Endothelial cell of umbilical vein (primary cell): Measurements from ENCODE around the gene ASZ1. TPM values are rescaled to one million over a fixed set of nuclear protein-coding genes. Genes with fewer than 3 reads are reported as not detected.

ENCODE experiments used
- BruUV-seq: library from RNA; stranded (reverse); fragments of 400-500 nt; replicated peaks from 2 replicates; lab custom pipeline; 2021; lab: Mats Ljungman, UMichigan
- CTCF ChIA-PET: fragments of 300-600, 350-600 bp; sonication (Branson Sonifier 250); formaldehyde crosslinking; loops from one replicate; lab custom pipeline; 2021; ENCODE audit warnings: antibody characterized with exemption, inconsistent platforms; lab: Charles Lee
- POLR2A ChIA-PET: fragments of 300-600, 350-600 bp; sonication (Branson Sonifier 250); formaldehyde crosslinking; loops from one replicate; lab custom pipeline; 2021; ENCODE audit warnings: antibody characterized with exemption, inconsistent platforms; lab: Charles Lee
- DNase-seq: peaks from one replicate; pipeline ENCODE4 v3.0.0-alpha.2; 2011; ENCODE audit warnings: low read depth, low spot score
- FAIRE-seq: peaks from 2 replicates; lab custom pipeline; 2011; peaks lifted over from hg19 to GRCh38; lab: Jason Lieb, UNC
- H2AFZ ChIP-seq: 2 replicates; pipeline ENCODE4 v1.6.0; 2012; ENCODE audit warnings: low read depth, low read length, control low read depth, inconsistent platforms
- H3K27ac ChIP-seq: 2 replicates; pipeline ENCODE4 v1.5.1; 2011; ENCODE audit warnings: low read depth, mild to moderate bottlenecking, control low read depth, low read length, moderate library complexity; ENCODE audit not compliant: insufficient read depth
- H3K27me3 ChIP-seq, 2 experiments: 2 replicates each; pipeline versions ENCODE4 v1.6.0 to v1.6.1; 2011; ENCODE audit warnings: low read length in 2 of 2, mixed read lengths in 1 of 2; ENCODE audit not compliant: control insufficient read depth in 2 of 2, insufficient read depth in 2 of 2
- H3K36me3 ChIP-seq, 2 experiments: 2 replicates in 1 of 2; 3 replicates in 1 of 2; pipeline ENCODE4 v1.5.1; 2011; ENCODE audit warnings: low read length in 2 of 2, mild to moderate bottlenecking in 1 of 2, moderate library complexity in 1 of 2; ENCODE audit not compliant: control insufficient read depth in 2 of 2, insufficient read depth in 2 of 2; ENCODE audit errors: extremely low read depth in 1 of 2
- H3K4me1 ChIP-seq: 3 replicates; pipeline ENCODE4 v1.5.1; 2011; ENCODE audit warnings: mild to moderate bottlenecking, low read length; ENCODE audit not compliant: control insufficient read depth, insufficient read depth; ENCODE audit errors: extremely low read depth
- H3K4me2 ChIP-seq: 2 replicates; pipeline ENCODE4 v1.6.1; 2011; ENCODE audit warnings: low read length, control low read depth, mixed read lengths; ENCODE audit not compliant: insufficient read depth
- H3K4me3 ChIP-seq, 3 experiments: fragments of 200-600 bp in 1 of 3; sonication (generic), shearing (Covaris generic) in 1 of 3; replicated peaks in 1 of 3; 2 replicates each; pipeline ENCODE4 v1.5.1; 2011 to 2016; ENCODE audit warnings: control low read depth in 3 of 3, low read length in 3 of 3, mild to moderate bottlenecking in 2 of 3, inconsistent platforms in 1 of 3, low read depth in 1 of 3, moderate library complexity in 1 of 3; ENCODE audit not compliant: insufficient read depth in 1 of 3
- H3K79me2 ChIP-seq: 2 replicates; pipeline ENCODE4 v1.6.0; 2012; ENCODE audit warnings: low read length, inconsistent platforms; ENCODE audit not compliant: control insufficient read depth, insufficient read depth
- H3K9ac ChIP-seq: replicated peaks from 2 replicates; pipeline ENCODE3; 2011; ENCODE audit warnings: low read length, control low read depth; ENCODE audit not compliant: insufficient read depth; ENCODE audit errors: extremely low read depth
- H3K9me1 ChIP-seq: replicated peaks from 3 replicates; pipeline ENCODE4 v1.6.0; 2011; ENCODE audit warnings: mild to moderate bottlenecking, low read length; ENCODE audit not compliant: control insufficient read depth, insufficient read depth; ENCODE audit errors: extremely low read depth
- H3K9me3 ChIP-seq: replicated peaks from 2 replicates; pipeline ENCODE4 v1.5.1; 2012; ENCODE audit warnings: low read length, inconsistent platforms; ENCODE audit not compliant: control insufficient read depth, insufficient read depth
- H4K20me1 ChIP-seq: replicated peaks from 2 replicates; pipeline ENCODE3; 2011; ENCODE audit warnings: mild to moderate bottlenecking, low read length; ENCODE audit not compliant: control insufficient read depth, insufficient read depth; ENCODE audit errors: extremely low read depth
- FOS ChIP-seq: IDR thresholded peaks from 2 replicates; pipeline ENCODE4 v1.6.1; 2011; ENCODE audit warnings: mild to moderate bottlenecking, low read length, moderate library complexity, borderline replicate concordance; ENCODE audit not compliant: insufficient read depth
- JUN ChIP-seq: IDR thresholded peaks from 2 replicates; pipeline ENCODE4 v1.6.1; 2011; ENCODE audit warnings: borderline replicate concordance, low read depth; ENCODE audit not compliant: insufficient read length, insufficient read depth
- MYC ChIP-seq: IDR thresholded peaks from one replicate; pipeline ENCODE4 v1.6.1; 2011; ENCODE audit warnings: mild to moderate bottlenecking, low read depth, low read length
- POLR2AphosphoS5 ChIP-seq: IDR thresholded peaks from 2 replicates; pipeline ENCODE4 v1.6.1; 2012; ENCODE audit warnings: low read depth, mild to moderate bottlenecking, control low read depth, low read length, moderate library complexity; ENCODE audit not compliant: insufficient read depth
- dilution Hi-C: fragments of 300-500 bp; cut with MboI; formaldehyde crosslinking; loops from one replicate; pipeline ENCODE4 v1.15.0; 2019; ENCODE audit warnings: low sequenced_read_pairs; ENCODE audit not compliant: extremely low pct_ligation_motif_present
- intact Hi-C: fragments of 100-400 bp; cut with micrococcal nuclease; formaldehyde crosslinking; loops from one replicate; pipeline ENCODE4 v1.10.0; 2022
- polyA plus RNA-seq, 4 experiments: library from polyadenylated mRNA; depleted of rRNA in 3 of 4; stranded (reverse) in 3 of 4; unstranded in 1 of 4; fragments of >200 nt; gene quantifications; 2 replicates each; pipeline versions ENCODE4 v1.2.1 to v1.2.3, GENCODE V29; 2011 to 2012; ENCODE audit warnings: missing spikeins in 1 of 4
- total RNA-seq: library from RNA; stranded (reverse); gene quantifications from 2 replicates; pipeline ENCODE4 v1.2.3, GENCODE V29; 2021
- TF ChIP-seq, protein P1 (sequence below): IDR thresholded peaks from 2 replicates; pipeline ENCODE4 v1.6.1; 2011; ENCODE audit not compliant: insufficient read depth, insufficient read length
- TF ChIP-seq, protein P2 (sequence below), 2 donors: IDR thresholded peaks; 1 replicate in 1 of 2; 2 replicates in 1 of 2; pipeline ENCODE4 v1.5.1; 2011; ENCODE audit warnings: low read length in 2 of 2, mild to moderate bottlenecking in 2 of 2, moderate library complexity in 2 of 2, control low read depth in 1 of 2, inconsistent platforms in 1 of 2, low read depth in 1 of 2; ENCODE audit not compliant: insufficient read depth in 1 of 2; ENCODE audit errors: extremely low read depth in 1 of 2

The ASZ1 gene
- total and polyA plus RNA-seq, 2 donors (not counting 3 experiments of a cell fraction or from before 2014, with no cell fraction given), result not detected

DNA sequence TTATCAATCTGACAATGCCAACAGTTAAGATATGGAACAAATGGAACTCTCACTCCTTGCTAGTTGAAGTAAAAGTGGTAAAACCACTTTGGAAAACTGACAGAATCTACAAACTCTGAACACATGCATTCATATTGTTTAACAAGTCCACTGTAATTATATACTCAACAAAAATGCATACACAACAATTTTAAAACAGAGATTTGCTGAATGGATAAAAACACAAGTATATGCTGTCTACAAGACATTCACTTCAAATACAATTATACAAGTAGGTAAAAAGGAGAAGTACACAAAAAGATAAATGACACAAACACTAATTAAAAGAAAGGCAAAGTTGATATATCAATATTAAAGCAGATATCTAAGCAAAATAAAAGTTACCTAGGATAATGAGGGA is 95.3 kb downstream of the ASZ1 start:
- H3K4me3 ChIP-seq, result no peak overlapping the region
- no TSS peak for BruUV-seq
- no peaks in the 10 kb centered on the region for H3K4me1 ChIP-seq
- H4K20me1 ChIP-seq, result no peaks in the 10 kb centered on the region
- no peak for TF ChIP-seq JUN
- TF ChIP-seq, protein P1, sequence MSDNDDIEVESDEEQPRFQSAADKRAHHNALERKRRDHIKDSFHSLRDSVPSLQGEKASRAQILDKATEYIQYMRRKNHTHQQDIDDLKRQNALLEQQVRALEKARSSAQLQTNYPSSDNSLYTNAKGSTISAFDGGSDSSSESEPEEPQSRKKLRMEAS, result no peak
- TF ChIP-seq FOS, result no peak
- TF ChIP-seq MYC, result no peak
- TF ChIP-seq POLR2AphosphoS5, result no peak
- TF ChIP-seq, protein P2, sequence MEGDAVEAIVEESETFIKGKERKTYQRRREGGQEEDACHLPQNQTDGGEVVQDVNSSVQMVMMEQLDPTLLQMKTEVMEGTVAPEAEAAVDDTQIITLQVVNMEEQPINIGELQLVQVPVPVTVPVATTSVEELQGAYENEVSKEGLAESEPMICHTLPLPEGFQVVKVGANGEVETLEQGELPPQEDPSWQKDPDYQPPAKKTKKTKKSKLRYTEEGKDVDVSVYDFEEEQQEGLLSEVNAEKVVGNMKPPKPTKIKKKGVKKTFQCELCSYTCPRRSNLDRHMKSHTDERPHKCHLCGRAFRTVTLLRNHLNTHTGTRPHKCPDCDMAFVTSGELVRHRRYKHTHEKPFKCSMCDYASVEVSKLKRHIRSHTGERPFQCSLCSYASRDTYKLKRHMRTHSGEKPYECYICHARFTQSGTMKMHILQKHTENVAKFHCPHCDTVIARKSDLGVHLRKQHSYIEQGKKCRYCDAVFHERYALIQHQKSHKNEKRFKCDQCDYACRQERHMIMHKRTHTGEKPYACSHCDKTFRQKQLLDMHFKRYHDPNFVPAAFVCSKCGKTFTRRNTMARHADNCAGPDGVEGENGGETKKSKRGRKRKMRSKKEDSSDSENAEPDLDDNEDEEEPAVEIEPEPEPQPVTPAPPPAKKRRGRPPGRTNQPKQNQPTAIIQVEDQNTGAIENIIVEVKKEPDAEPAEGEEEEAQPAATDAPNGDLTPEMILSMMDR (IDR thresholded peaks at IDR 0.05; ENCODE audit: extremely low read depth in 1 of 2, insufficient read depth in 1 of 2, low read depth in 1 of 2, low read length in 2 of 2), result no peak
- H3K79me2 ChIP-seq, result no peaks in the 10 kb centered on the region
- H3K9me3 ChIP-seq, result no peaks in the 10 kb centered on the region
- dilution Hi-C loops (no loop called here), intact Hi-C loops (no loop called here)
- H3K36me3 ChIP-seq, result no peaks in the 10 kb centered on the region
- DNase-seq, result no peak
- H3K4me2 ChIP-seq, result no peak overlapping the region
- no peaks in the 10 kb centered on the region for H3K9me1 ChIP-seq
- ChIA-PET POLR2A (no interaction called here), CTCF (no interaction called here)
- no peak overlapping the region for H2AFZ ChIP-seq
- FAIRE-seq, result no peak
- peaks cover 4 to 31% of the 10 kb centered on the region in 2 experiments for H3K27me3 ChIP-seq
- H3K9ac ChIP-seq, result no peak overlapping the region
- H3K27ac ChIP-seq, result no peak overlapping the region
